Testis (tissue), 2 donors: Measurements from ENCODE around the gene MMP23B.

ENCODE experiments used
- CTCF ChIP-seq, 3 experiments: fragments of 450-650 bp in 2 of 3; fragments of 200-600 bp in 1 of 3; sonication (generic) in 1 of 3; IDR thresholded peaks; one replicate each; pipeline ENCODE4 v1.5.1; 2016 to 2019; ENCODE audit warnings: antibody characterized with exemption in 3 of 3, mild to moderate bottlenecking in 2 of 3, moderate library complexity in 1 of 3
- POLR2A ChIP-seq: fragments of 450-650 bp; IDR thresholded peaks from one replicate; pipeline ENCODE4 v1.6.1; 2017; ENCODE audit warnings: antibody characterized with exemption, mild to moderate bottlenecking, moderate library complexity

DNA sequence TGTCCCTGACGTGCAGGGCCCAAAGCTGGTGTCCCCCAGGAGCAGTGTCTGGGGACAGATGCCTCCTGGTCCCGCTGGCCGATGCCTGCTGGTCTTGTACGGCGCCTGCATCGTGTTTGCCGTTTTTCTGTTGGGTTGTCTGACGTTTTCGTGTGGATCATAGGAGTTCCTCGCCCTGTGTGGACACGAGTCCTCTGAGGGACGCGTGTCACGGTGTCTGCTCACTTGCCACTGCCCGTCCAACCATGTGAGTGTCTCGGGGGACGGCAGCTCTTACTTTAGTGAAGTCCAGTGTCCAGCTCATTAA is 9.2 kb upstream of the MMP23B start:
- TF ChIP-seq CTCF (IDR thresholded peaks at IDR 0.05) = no peak
- TF ChIP-seq POLR2A = no peak
